Testis (tissue), 3 donors: Measurements from ENCODE around the gene CPN1. TPM values are rescaled to one million over a fixed set of nuclear protein-coding genes. Genes with fewer than 3 reads are reported as not detected.

Source experiments
- DNase-seq: peaks from one replicate; pipeline ENCODE4 v3.0.0-alpha.2; 2019
- H3K27ac ChIP-seq, 2 donors: fragments of 200-600 bp; sonication (generic); one replicate each; pipeline ENCODE4 v1.5.1; 2019
- H3K27me3 ChIP-seq: fragments of 200-600 bp; sonication (generic); one replicate; pipeline ENCODE4 v1.5.1; 2019
- H3K36me3 ChIP-seq: fragments of 200-600 bp; sonication (generic); one replicate; pipeline ENCODE4 v1.5.1; 2017; ENCODE audit warnings: low read depth; ENCODE audit errors: missing control alignments
- H3K4me1 ChIP-seq: fragments of 200-600 bp; sonication (generic); one replicate; pipeline ENCODE4 v1.5.1; 2019
- H3K4me3 ChIP-seq, 2 donors: fragments of 200-600 bp; sonication (generic); one replicate each; pipeline ENCODE4 v1.5.1; 2017 to 2019
- H3K9me3 ChIP-seq: fragments of 200-600 bp; sonication (generic); one replicate; pipeline ENCODE4 v1.5.1; 2017
- CTCF ChIP-seq, 3 experiments: fragments of 450-650 bp in 2 of 3; fragments of 200-600 bp in 1 of 3; sonication (generic) in 1 of 3; IDR thresholded peaks; one replicate each; pipeline ENCODE4 v1.5.1; 2016 to 2019; ENCODE audit warnings: antibody characterized with exemption in 3 of 3, mild to moderate bottlenecking in 2 of 3, moderate library complexity in 1 of 3
- POLR2A ChIP-seq: fragments of 450-650 bp; IDR thresholded peaks from one replicate; pipeline ENCODE4 v1.6.1; 2017; ENCODE audit warnings: antibody characterized with exemption, mild to moderate bottlenecking, moderate library complexity
- WGBS, 2 donors: methylation state at CpG; one replicate each; pipeline ENCODE4 v1.1.5; 2018; 5-methylcytosine and 5-hydroxymethylcytosine counted together
- intact Hi-C: fragments of 100-400 bp; cut with DNase I; formaldehyde crosslinking; loops from one replicate; pipeline ENCODE4 v1.15.1; 2023; ENCODE audit warnings: low total_unique reads
- polyA plus RNA-seq: library from polyadenylated mRNA; stranded (reverse); fragments of 350-450 nt; fragmentation: Illumina TruSeq; extraction: RNeasy Lipid Tissue Mini Kit (QIAGEN cat#74804); gene quantifications from one replicate; pipeline ENCODE4 v1.2.3, GENCODE V29; 2014; ENCODE audit warnings: low read depth, low replicate concordance; ENCODE audit not compliant: insufficient read depth
- total RNA-seq, 2 donors: library from RNA; depleted of rRNA; stranded (reverse); fragments of >200 nt; gene quantifications; one replicate each; pipeline ENCODE4 v1.2.3, GENCODE V29; 2016

Gene CPN1
- total and polyA plus RNA-seq, 3 donors from 2014 or later: 0.87 to 2.7 (median 2.4) TPM

GRCh38 chr10:100036850-100037249 is 44.8 kb downstream of the CPN1 start:
- Histone ChIP-seq H3K9me3 (no peaks in the 10 kb centered on the region), H3K27ac (no peak overlapping the region), H3K27me3 (no peaks in the 10 kb centered on the region), H3K36me3 (no peaks in the 10 kb centered on the region), H3K4me3 (no peak overlapping the region), H3K4me1 (no peaks in the 10 kb centered on the region)
- 87 to 93% methylated on average over 7 of the region's 7 CpGs for WGBS, 2 donors
- TF ChIP-seq CTCF (IDR thresholded peaks at IDR 0.05) (no peak), POLR2A (no peak)
- no peak for DNase-seq
- intact Hi-C loops: no loop called here

- Histone ChIP-seq H3K4me3 (no peak overlapping the region), H3K4me1 (no peaks in the 10 kb centered on the region), H3K36me3 (no peaks in the 10 kb centered on the region), H3K9me3 (no peaks in the 10 kb centered on the region), H3K27ac (no peak overlapping the region), H3K27me3 (no peaks in the 10 kb centered on the region)
- TF ChIP-seq POLR2A (no peak), CTCF (IDR thresholded peaks at IDR 0.05) (no peak)
- no peak for DNase-seq
- WGBS, 2 donors: 82 to 86% methylated on average over 1 of the region's 1 CpG
- intact Hi-C loops: no loop called here
Measured at GRCh38 chr10:100033766-100034418, 47.8 kb downstream of the CPN1 start.

GRCh38 chr10:100027416-100027815 is 54.3 kb downstream of the CPN1 start:
- Histone ChIP-seq H3K36me3 (no peaks in the 10 kb centered on the region), H3K27me3 (no peaks in the 10 kb centered on the region), H3K4me1 (no peaks in the 10 kb centered on the region), H3K9me3 (no peaks in the 10 kb centered on the region), H3K4me3 (no peak overlapping the region), H3K27ac (no peak overlapping the region)
- 86 to 100% methylated on average over 1 of the region's 1 CpG for WGBS, 2 donors
- DNase-seq: no peak
- intact Hi-C loops: no loop called here
- TF ChIP-seq CTCF (IDR thresholded peaks at IDR 0.05) (no peak), POLR2A (no peak)

- Histone ChIP-seq H3K9me3 (no peaks in the 10 kb centered on the region), H3K36me3 (no peaks in the 10 kb centered on the region), H3K4me3 (no peak overlapping the region), H3K4me1 (no peaks in the 10 kb centered on the region), H3K27ac (no peak overlapping the region), H3K27me3 (no peaks in the 10 kb centered on the region)
- intact Hi-C loops: no loop called here
- 62 to 70% methylated on average over 5 of the region's 5 CpGs for WGBS, 2 donors
- DNase-seq: no peak
- TF ChIP-seq CTCF (IDR thresholded peaks at IDR 0.05): no peak
- no peak for TF ChIP-seq POLR2A
Measured at GRCh38 chr10:100025576-100025975, 56.1 kb downstream of the CPN1 start.

- Histone ChIP-seq H3K27ac (no peak overlapping the region), H3K4me3 (no peak overlapping the region), H3K36me3 (no peaks in the 10 kb centered on the region), H3K4me1 (no peaks in the 10 kb centered on the region), H3K27me3 (no peaks in the 10 kb centered on the region), H3K9me3 (no peaks in the 10 kb centered on the region)
- no peak for DNase-seq
- intact Hi-C loops: no loop called here
- 91 to 96% methylated on average over 11 of the region's 11 CpGs for WGBS, 2 donors
- TF ChIP-seq CTCF (IDR thresholded peaks at IDR 0.05): no peak
- TF ChIP-seq POLR2A: no peak
Measured at GRCh38 chr10:100024748-100025147, 56.9 kb downstream of the CPN1 start.
